ENCODE results near the gene HM13.
"Not testable (repeated sequence)": the region's sequence is repeated elsewhere in the genome, so short reads cannot be mapped to it uniquely, and the experiment has no call there.

Gene HM13

DNA sequence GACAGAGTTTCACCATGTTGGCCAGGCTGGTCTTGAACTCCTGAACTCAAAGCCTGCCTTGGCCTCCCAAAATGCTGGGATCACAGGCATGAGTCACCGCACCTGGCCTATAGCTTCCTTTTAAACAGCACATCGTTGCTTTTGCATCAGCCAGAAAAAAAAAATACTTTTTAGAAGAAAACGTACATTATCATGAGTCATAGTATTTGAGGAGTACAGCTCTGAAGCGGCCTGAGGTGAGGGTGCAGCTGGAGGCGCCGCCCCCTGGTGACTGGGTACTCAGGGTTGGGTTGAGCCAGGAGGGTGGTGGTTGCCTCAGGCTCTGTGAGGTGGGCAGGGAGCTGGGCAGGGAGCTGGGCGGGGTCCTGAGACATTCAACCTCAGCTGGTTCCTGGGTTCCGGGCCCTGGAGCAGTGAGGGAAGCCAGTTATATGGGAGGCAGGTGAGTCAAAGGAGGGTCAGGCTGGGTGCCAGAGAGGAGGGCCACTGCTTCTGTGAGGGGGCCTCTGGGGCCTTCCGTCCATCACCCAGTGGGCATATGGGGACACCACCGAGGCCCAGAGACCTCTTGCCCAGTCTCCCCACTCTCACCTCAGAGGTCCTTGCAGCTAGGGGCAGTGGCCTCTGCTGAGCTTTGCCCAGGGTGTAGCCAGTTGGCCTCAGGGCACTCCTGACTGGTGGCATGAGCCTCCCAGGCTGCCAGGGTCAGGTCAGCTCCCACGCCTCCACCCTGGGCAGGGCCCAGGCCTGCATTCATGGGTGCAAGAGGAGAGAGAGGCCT, 79.2 kb downstream of the HM13 start:
- DNase-seq: no peak

- no peak for DNase-seq
Observed at GRCh38 chr20:31594002-31594557, 79.8 kb downstream of the HM13 start.

- DNase-seq: no peak
Observed at GRCh38 chr20:31594558-31595379, 80.5 kb downstream of the HM13 start.

- DNase-seq: no peak
Observed at GRCh38 chr20:31595380-31595653, 81.1 kb downstream of the HM13 start.

GRCh38 chr20:31595654-31596411, 81.6 kb downstream of the HM13 start:
- DNase-seq: no peak

DNA sequence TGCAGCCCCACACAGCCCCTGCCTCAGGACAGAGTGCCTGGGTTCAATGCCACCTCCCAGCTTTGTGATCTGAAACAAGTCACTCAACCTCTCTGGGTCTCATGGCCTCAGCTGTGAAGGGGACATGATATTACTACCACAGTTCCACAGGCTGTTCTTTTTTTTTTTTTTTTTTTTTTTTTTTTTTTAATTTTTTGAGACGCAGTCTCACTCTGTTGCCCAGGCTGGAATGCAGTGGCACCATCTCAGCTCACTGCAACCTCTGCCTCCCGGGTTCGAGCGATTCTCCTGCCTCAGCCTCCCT, 82.1 kb downstream of the HM13 start:
- not testable (repeated sequence) for DNase-seq

DNA sequence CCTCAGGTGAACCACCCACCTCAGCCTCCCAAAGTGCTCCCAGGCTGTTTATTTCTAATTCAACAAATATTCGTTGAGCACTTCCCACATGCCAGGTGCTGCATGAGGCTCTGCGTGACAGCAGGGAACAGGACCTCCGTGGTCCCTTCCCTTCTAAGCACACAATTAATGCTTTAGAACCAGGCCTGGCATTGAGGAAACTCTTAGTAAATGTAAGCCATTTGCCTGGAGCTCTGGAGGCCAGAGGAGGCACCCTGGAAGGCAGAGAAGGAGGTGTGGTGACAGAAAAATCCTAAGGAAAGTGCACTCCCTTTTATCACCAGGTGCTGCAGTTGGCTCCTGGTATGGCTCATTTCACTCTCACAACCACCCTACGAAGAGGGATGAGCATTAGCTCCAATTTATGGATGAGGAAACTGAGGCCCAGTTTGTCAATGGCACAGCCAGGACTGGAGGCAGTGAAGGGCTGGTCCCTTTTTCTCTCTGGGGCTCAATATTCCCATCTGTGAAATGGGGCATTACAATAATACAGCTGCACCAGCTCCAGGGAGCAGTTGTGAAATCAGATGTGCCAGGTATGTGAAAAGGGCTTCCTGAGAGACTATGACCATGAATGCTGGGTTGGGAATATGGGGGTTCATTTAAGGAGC, 82.7 kb downstream of the HM13 start:
- no peak for DNase-seq

DNA sequence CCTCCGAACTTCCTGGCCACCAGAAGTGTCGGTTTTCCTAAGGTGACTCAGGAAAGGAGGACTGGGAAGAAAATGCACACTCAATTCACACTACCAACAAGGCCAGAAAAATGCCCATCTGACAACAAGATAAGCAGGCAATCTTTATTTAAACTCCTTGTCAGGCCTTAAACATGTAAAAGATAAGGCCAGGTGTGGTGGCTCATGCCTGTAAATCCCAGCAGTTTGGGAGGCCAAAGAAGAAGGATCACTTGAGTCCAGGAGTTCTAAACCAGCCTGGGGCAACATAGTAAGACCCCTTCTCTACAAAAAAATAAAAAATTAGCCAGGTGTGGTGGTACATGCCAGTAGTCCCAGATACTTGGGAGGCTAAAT, 83.2 kb downstream of the HM13 start:
- DNase-seq: no peak

GRCh38 chr20:31602431-31602778, 88.2 kb downstream of the HM13 start:
- no peak for DNase-seq

- DNase-seq: peak; percentile 41
Observed at GRCh38 chr20:31602779-31603441, 88.7 kb downstream of the HM13 start.

DNA sequence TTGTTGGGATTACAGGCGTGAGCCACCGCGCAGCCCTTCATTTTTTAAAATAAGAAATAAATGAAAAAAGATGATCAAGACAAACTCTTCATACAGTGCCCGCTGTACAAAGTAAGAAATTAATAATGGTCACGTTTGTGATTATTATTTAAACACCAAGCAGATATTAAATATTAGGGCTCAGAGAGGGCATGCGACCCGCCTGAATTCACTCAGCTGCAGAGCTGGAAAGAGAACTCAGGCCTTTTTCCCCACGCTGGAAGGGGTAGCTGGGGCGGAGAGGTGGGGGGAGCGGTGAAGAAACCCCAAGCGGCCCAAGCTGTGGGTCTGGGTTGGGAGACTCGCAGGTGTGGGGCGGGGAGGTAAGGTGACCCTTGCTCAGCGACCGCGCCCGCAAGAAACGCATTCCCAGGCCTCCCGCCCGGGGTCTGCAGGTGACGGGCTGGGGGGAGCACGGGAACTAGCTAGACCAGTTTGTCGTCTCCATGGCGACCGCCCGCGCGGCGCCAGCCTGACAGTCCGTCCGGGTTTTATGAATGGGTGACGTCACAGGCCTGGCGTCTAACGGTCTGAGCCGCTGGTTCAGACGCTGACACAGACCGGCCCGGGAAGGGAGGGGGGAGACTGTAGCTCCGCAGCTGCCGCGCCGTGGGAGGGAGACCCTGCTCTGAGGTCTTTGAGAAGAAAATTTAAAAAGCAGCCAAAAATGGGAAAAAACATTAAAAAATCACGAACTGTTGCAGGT, 89.8 kb downstream of the HM13 start:
- peak; percentile 93 for DNase-seq

- no peak for DNase-seq
Observed at GRCh38 chr20:31604567-31605030, 90.4 kb downstream of the HM13 start.

DNA sequence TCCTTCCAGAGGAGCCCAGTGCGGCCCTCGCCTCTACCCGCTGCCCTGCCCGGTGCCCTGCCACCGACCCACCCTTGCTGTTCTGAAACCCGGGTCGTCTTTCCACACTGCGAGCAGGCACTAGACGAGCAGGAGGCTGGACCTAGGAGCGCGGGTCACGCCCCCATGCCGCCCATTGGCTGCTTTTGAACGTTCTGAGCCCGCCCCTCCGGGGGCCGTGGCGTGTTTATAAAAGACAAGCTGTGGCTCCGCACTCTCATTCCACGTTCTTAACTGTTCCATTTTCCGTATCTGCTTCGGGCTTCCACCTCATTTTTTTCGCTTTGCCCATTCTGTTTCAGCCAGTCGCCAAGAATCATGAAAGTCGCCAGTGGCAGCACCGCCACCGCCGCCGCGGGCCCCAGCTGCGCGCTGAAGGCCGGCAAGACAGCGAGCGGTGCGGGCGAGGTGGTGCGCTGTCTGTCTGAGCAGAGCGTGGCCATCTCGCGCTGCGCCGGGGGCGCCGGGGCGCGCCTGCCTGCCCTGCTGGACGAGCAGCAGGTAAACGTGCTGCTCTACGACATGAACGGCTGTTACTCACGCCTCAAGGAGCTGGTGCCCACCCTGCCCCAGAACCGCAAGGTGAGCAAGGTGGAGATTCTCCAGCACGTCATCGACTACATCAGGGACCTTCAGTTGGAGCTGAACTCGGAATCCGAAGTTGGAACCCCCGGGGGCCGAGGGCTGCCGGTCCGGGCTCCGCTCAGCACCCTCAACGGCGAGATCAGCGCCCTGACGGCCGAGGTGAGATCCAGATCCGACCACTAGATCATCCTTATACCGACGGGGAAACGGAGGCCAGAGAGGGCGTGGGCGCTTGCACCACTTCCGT, 91.0 kb downstream of the HM13 start, which contains the start of gene ID1:
Gene ID1 (plus strand): TSS at position 259 of the 871 bp plus-strand sequence. CDS start 99 bp downstream, at position 358.
- DNase-seq: peak; percentile 91

DNA sequence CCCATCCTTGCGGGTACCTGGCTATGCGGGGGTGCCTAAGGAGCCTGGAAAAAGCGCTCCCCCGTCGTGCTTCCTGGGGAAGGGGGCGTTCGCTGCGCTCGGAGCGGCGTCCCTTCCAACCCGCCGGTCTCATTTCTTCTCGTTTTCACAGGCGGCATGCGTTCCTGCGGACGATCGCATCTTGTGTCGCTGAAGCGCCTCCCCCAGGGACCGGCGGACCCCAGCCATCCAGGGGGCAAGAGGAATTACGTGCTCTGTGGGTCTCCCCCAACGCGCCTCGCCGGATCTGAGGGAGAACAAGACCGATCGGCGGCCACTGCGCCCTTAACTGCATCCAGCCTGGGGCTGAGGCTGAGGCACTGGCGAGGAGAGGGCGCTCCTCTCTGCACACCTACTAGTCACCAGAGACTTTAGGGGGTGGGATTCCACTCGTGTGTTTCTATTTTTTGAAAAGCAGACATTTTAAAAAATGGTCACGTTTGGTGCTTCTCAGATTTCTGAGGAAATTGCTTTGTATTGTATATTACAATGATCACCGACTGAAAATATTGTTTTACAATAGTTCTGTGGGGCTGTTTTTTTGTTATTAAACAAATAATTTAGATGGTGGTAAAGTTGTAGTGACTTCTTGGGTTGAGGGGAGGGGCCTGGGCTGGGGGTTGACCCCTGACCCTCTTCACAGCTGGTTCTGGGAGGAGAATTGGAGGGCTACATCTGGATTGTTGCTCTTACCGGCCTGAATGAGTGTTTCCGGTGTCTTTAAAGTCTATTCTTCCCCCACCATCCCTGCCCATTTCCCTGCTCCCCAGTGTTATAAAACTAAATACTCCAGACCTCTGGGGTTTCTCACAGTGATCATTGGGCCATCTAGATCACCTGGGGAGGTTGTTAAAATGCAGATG, 91.9 kb downstream of the HM13 start:
- no peak for DNase-seq

DNA sequence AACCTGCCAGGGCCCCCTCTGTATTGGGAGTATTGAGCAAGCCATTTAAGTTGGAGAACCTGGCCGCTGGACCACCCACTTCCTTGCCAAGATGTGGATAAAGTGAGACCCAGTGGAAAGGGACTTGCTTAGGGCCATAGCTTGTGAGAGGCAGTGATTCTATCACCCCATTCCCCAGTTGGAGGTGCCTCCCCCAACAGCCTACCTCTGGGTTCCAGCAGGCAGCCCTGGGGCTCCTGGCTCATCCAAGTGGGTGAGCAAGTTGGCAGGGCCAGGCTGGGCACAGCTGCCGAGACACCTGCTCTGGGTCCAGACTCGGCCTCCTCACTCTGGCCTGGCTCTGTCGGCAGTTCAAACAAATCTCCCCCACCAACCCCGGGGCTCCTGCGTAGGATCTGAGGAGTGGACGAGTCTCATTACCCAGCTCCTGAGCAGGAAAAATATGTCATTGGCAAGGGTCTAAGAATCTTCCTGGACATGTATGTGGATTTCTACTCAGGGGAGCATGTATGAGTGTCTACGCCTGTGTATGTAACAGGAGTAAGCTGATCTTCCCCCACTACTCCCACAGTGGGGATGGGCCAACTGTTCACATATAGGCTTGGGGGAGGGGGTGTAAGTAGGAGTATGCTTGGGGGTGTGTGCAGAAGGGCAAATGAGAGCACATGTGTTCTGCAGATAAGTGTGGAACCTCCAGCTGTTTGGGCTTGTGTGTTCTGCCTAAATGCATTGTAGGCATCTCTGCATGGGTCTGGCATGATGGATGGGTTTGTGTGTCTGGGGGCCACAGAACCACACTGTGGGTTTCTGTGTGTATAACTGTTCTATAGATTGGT, 92.8 kb downstream of the HM13 start:
- DNase-seq: no peak

- DNase-seq: no peak
Observed at GRCh38 chr20:31607640-31608250, 93.5 kb downstream of the HM13 start.

- DNase-seq: no peak
Observed at GRCh38 chr20:31608251-31608945, 94.2 kb downstream of the HM13 start.

Measured in CD4-positive, alpha-beta T cell treated with Interleukin-15 for 1 hour (primary cell).